ENCODE measurements around the gene TUBGCP3. TPM values are rescaled to one million over a fixed set of nuclear protein-coding genes. Genes with fewer than 3 reads are reported as not detected.

The TUBGCP3 gene
- total RNA-seq, 4 donors from 2014 or later: 19.7 to 62.3 (median 38.8) TPM

- no peaks in the 10 kb centered on the region for H3K36me3 ChIP-seq
- H3K4me1 ChIP-seq: no peaks in the 10 kb centered on the region
- DNase-seq: no peak
- peaks cover 0 to 11% of the 10 kb centered on the region in 2 donors for H3K27me3 ChIP-seq
- TF ChIP-seq, protein P1, sequence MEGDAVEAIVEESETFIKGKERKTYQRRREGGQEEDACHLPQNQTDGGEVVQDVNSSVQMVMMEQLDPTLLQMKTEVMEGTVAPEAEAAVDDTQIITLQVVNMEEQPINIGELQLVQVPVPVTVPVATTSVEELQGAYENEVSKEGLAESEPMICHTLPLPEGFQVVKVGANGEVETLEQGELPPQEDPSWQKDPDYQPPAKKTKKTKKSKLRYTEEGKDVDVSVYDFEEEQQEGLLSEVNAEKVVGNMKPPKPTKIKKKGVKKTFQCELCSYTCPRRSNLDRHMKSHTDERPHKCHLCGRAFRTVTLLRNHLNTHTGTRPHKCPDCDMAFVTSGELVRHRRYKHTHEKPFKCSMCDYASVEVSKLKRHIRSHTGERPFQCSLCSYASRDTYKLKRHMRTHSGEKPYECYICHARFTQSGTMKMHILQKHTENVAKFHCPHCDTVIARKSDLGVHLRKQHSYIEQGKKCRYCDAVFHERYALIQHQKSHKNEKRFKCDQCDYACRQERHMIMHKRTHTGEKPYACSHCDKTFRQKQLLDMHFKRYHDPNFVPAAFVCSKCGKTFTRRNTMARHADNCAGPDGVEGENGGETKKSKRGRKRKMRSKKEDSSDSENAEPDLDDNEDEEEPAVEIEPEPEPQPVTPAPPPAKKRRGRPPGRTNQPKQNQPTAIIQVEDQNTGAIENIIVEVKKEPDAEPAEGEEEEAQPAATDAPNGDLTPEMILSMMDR (IDR thresholded peaks at IDR 0.05): no peak
- TF ChIP-seq POLR2A (IDR thresholded peaks at IDR 0.05): no peak
- H3K4me3 ChIP-seq: no peak overlapping the region
- no peak overlapping the region for H3K27ac ChIP-seq
- no peaks in the 10 kb centered on the region for H3K9me3 ChIP-seq
- intact Hi-C loops (cut with DNase I; ENCODE audit: low total_unique reads): no loop called here
Observed at GRCh38 chr13:112446347-112446861, 141.5 kb downstream of the TUBGCP3 start.

- Histone ChIP-seq H3K4me1 (no peaks in the 10 kb centered on the region), H3K27me3 (peaks cover 0 to 11% of the 10 kb centered on the region in 2 donors), H3K36me3 (no peaks in the 10 kb centered on the region), H3K9me3 (no peaks in the 10 kb centered on the region), H3K27ac (no peak overlapping the region), H3K4me3 (no peak overlapping the region)
- DNase-seq: no peak
- TF ChIP-seq, protein P1 (IDR thresholded peaks at IDR 0.05): no peak
- TF ChIP-seq POLR2A (IDR thresholded peaks at IDR 0.05): no peak
- intact Hi-C loops (cut with DNase I; ENCODE audit: low total_unique reads): no loop called here
Observed at GRCh38 chr13:112445411-112446271, 142.3 kb downstream of the TUBGCP3 start.

DNA sequence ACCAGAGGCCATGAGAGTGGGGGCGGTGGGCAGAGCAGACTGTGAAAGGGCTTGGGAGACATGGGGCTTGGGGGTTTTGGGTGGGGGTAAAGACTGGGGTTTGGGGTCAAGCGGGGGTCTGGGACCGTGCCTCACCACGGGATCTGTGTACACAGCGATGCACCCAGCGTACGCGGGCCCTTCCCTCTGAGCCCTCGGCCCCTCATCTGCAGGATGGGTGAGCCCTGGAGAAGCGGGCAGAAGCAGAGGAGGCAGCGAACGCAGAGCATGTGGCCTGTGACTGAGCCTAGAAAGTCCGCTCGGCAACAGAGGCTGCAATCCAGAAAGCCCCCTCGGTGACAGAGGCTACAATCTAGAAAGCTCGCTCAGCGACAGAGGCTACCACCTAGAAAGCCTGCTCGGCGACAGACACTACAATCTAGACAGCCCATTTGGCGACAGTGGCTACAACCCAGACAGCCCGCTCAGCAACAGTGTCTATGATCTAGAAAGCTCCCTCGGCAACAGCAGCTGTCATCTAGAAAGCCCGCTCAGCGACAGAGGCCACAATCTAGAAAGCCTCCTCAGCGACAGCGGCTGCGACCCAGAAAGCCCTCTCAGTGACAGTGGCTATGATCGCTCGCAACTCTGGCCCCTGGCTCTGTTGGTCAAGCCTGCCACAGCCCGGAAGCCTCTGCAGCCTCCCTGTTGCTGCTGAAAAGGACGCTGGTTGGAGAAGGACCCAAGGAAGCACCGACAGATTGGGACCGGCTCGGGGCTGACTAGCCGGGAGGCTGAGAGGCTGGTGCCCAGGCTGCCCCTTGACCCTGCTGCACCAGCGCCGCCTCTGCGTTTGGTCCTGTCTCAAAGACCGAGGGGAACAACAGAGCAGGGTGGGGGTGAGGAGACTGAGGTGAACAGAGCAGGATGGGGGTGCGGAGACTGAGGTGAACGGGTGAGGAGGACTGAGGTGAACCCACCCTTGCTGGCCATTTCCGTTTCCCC is 143.2 kb downstream of the TUBGCP3 start:
- no peaks in the 10 kb centered on the region for H3K9me3 ChIP-seq
- H3K4me1 ChIP-seq: no peaks in the 10 kb centered on the region
- H3K27me3 ChIP-seq: peaks cover 0 to 11% of the 10 kb centered on the region in 2 donors
- no peak overlapping the region for H3K27ac ChIP-seq
- intact Hi-C loops (cut with DNase I; ENCODE audit: low total_unique reads): no loop called here
- no peaks in the 10 kb centered on the region for H3K36me3 ChIP-seq
- no peak overlapping the region for H3K4me3 ChIP-seq
- DNase-seq: no peak
- TF ChIP-seq, protein P1 (IDR thresholded peaks at IDR 0.05): no peak
- TF ChIP-seq POLR2A (IDR thresholded peaks at IDR 0.05): no peak

GRCh38 chr13:112443995-112444311 is 144.0 kb downstream of the TUBGCP3 start:
- peak in 1 of 2 donors; percentile 31 for DNase-seq
- Histone ChIP-seq H3K27me3 (peaks cover 0 to 11% of the 10 kb centered on the region in 2 donors), H3K4me3 (no peak overlapping the region), H3K9me3 (no peaks in the 10 kb centered on the region), H3K27ac (no peak overlapping the region), H3K36me3 (no peaks in the 10 kb centered on the region), H3K4me1 (no peaks in the 10 kb centered on the region)
- intact Hi-C loops (cut with DNase I; ENCODE audit: low total_unique reads): no loop called here
- TF ChIP-seq POLR2A (IDR thresholded peaks at IDR 0.05): no peak
- TF ChIP-seq, protein P1 (IDR thresholded peaks at IDR 0.05): peak; percentile 16 to 63 (median 50)

Measured in uterus (tissue), 4 donors.